ENCODE data around the gene MAN2A1.

- TF ChIP-seq CTCF (conservative IDR thresholded peaks at IDR 0.05; ENCODE audit: low read depth in 2 of 2) (no peak), REST (IDR thresholded peaks at IDR 0.05; ENCODE audit: unreplicated experiment) (no peak), EZH2 (IDR thresholded peaks at IDR 0.05; ENCODE audit: low read depth, unreplicated experiment) (no peak), JUNB (IDR thresholded peaks at IDR 0.05; ENCODE audit: unreplicated experiment) (no peak), ZNF114 (CRISPR knock-in tag; IDR thresholded peaks at IDR 0.05) (no peak), ZNF331 (CRISPR knock-in tag; IDR thresholded peaks at IDR 0.05; ENCODE audit: low read depth) (no peak), POLR2AphosphoS5 (IDR thresholded peaks at IDR 0.05; ENCODE audit: low read depth) (no peak)
Observed at GRCh38 chr5:109786206-109786855, 96.6 kb downstream of the MAN2A1 start.
